Measurements from ENCODE around the gene ARHGAP25. TPM values are rescaled to one million over a fixed set of nuclear protein-coding genes. Genes with fewer than 3 reads are reported as not detected.

The ARHGAP25 gene
- total and polyA plus RNA-seq, 10 of the 15 experiments (the other 5 are each of a cell fraction or from before 2014, with no cell fraction given): 0.15 to 1.0 (median 0.46) TPM

DNA sequence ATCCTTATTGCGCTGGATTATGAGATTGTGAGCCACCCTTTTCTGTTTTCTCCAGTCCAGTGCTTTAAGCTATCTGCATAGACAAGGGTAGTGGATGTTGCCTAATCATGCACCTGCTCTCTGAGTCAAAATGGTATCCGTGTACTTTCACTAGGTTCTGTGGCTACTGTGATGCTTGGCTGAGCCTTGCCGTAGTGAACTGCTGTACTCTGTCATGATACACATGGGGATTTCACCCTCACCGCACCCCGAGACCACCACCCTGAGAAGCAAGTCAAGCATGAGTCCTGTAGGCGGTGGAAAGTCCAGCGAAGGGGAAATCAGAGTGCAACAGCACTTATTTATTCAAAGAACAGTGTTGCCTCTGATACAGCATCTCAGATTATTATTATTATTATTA, 55.0 kb downstream of the ARHGAP25 start (continued):
- TF ChIP-seq EZH2 (IDR thresholded peaks at IDR 0.05; ENCODE audit: borderline replicate concordance, control insufficient read depth, low read depth, low read length) (0 out of 2 replicates have a peak, but pooled peaks have one; percentile 80), MTA2 (IDR thresholded peaks at IDR 0.05; ENCODE audit: low read depth) (peak; percentile 51), TCF7 (IDR thresholded peaks at IDR 0.05; ENCODE audit: borderline replicate concordance) (peak; percentile 67), POU2F2 (IDR thresholded peaks at IDR 0.05; ENCODE audit: borderline replicate concordance, low read depth, low read length) (peak; percentile 92), PAX5 (IDR thresholded peaks at IDR 0.05; ENCODE audit: borderline replicate concordance, low read depth, low read length) (peak; percentile 100), CHD2 (IDR thresholded peaks at IDR 0.05; ENCODE audit: borderline replicate concordance, low read depth, low read length) (no peak), IKZF2 (IDR thresholded peaks at IDR 0.05) (peak; percentile 37 to 55; a peak in 2 of 4 replicates), NFIC (IDR thresholded peaks at IDR 0.05; ENCODE audit: low read depth, low read length) (peak; percentile 99), KDM1A (IDR thresholded peaks at IDR 0.05; ENCODE audit: borderline replicate concordance) (no peak), RUNX3 (IDR thresholded peaks at IDR 0.05; ENCODE audit: low read length) (peak; percentile 100), FOXM1 (IDR thresholded peaks at IDR 0.05; ENCODE audit: low read depth, low read length) (peak; percentile 99), GABPA (IDR thresholded peaks at IDR 0.05; ENCODE audit: low read depth) (peak; percentile 70), ZSCAN29 (IDR thresholded peaks at IDR 0.05) (peak; percentile 68; the same call in 1 of the 2 replicates), SREBF1 (IDR thresholded peaks at IDR 0.05; ENCODE audit: low read length) (peak; percentile 23; the same call in 1 of the 2 replicates), HDAC6 (IDR thresholded peaks at IDR 0.05; ENCODE audit: unreplicated experiment) (no peak), MXI1 (IDR thresholded peaks at IDR 0.05; ENCODE audit: low read depth, low read length) (no peak), ZNF217 (IDR thresholded peaks at IDR 0.05) (peak; percentile 100), LARP7 (IDR thresholded peaks at IDR 0.05) (no peak), DPF2 (IDR thresholded peaks at IDR 0.05) (peak; percentile 57; the same call in 1 of the 2 replicates), MTA3 (IDR thresholded peaks at IDR 0.05; ENCODE audit: borderline replicate concordance, low read length) (peak; percentile 98; the same call in 1 of the 2 replicates), TARDBP (IDR thresholded peaks at IDR 0.05; ENCODE audit: borderline replicate concordance) (peak; percentile 75; the same call in 1 of the 2 replicates), NRF1 (conservative IDR thresholded peaks at IDR 0.05; ENCODE audit: low read depth, low read length) (no peak)
- TF ChIP-seq, protein P1, sequence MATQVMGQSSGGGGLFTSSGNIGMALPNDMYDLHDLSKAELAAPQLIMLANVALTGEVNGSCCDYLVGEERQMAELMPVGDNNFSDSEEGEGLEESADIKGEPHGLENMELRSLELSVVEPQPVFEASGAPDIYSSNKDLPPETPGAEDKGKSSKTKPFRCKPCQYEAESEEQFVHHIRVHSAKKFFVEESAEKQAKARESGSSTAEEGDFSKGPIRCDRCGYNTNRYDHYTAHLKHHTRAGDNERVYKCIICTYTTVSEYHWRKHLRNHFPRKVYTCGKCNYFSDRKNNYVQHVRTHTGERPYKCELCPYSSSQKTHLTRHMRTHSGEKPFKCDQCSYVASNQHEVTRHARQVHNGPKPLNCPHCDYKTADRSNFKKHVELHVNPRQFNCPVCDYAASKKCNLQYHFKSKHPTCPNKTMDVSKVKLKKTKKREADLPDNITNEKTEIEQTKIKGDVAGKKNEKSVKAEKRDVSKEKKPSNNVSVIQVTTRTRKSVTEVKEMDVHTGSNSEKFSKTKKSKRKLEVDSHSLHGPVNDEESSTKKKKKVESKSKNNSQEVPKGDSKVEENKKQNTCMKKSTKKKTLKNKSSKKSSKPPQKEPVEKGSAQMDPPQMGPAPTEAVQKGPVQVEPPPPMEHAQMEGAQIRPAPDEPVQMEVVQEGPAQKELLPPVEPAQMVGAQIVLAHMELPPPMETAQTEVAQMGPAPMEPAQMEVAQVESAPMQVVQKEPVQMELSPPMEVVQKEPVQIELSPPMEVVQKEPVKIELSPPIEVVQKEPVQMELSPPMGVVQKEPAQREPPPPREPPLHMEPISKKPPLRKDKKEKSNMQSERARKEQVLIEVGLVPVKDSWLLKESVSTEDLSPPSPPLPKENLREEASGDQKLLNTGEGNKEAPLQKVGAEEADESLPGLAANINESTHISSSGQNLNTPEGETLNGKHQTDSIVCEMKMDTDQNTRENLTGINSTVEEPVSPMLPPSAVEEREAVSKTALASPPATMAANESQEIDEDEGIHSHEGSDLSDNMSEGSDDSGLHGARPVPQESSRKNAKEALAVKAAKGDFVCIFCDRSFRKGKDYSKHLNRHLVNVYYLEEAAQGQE (IDR thresholded peaks at IDR 0.05; ENCODE audit: low read depth, low read length): peak; percentile 42; the same call in 1 of the 2 replicates
- TF ChIP-seq, protein P2, sequence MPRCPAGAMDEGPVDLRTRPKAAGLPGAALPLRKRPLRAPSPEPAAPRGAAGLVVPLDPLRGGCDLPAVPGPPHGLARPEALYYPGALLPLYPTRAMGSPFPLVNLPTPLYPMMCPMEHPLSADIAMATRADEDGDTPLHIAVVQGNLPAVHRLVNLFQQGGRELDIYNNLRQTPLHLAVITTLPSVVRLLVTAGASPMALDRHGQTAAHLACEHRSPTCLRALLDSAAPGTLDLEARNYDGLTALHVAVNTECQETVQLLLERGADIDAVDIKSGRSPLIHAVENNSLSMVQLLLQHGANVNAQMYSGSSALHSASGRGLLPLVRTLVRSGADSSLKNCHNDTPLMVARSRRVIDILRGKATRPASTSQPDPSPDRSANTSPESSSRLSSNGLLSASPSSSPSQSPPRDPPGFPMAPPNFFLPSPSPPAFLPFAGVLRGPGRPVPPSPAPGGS (IDR thresholded peaks at IDR 0.05; ENCODE audit: borderline replicate concordance, insufficient read depth, low read depth, low read length, poor library complexity, severe bottlenecking): peak; percentile 100
- TF ChIP-seq, protein P3, sequence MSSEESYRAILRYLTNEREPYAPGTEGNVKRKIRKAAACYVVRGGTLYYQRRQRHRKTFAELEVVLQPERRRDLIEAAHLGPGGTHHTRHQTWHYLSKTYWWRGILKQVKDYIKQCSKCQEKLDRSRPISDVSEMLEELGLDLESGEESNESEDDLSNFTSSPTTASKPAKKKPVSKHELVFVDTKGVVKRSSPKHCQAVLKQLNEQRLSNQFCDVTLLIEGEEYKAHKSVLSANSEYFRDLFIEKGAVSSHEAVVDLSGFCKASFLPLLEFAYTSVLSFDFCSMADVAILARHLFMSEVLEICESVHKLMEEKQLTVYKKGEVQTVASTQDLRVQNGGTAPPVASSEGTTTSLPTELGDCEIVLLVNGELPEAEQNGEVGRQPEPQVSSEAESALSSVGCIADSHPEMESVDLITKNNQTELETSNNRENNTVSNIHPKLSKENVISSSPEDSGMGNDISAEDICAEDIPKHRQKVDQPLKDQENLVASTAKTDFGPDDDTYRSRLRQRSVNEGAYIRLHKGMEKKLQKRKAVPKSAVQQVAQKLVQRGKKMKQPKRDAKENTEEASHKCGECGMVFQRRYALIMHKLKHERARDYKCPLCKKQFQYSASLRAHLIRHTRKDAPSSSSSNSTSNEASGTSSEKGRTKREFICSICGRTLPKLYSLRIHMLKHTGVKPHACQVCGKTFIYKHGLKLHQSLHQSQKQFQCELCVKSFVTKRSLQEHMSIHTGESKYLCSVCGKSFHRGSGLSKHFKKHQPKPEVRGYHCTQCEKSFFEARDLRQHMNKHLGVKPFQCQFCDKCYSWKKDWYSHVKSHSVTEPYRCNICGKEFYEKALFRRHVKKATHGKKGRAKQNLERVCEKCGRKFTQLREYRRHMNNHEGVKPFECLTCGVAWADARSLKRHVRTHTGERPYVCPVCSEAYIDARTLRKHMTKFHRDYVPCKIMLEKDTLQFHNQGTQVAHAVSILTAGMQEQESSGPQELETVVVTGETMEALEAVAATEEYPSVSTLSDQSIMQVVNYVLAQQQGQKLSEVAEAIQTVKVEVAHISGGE (CRISPR knock-in tag; IDR thresholded peaks at IDR 0.05): no peak

Measured in GM12878 (cell line).